KMS-11 (cell line): ENCODE data around the gene TMEM209.

Experiments used
- H2AFZ ChIP-seq: fragments of 200-600 bp; sonication (generic); 2 replicates; pipeline ENCODE4 v1.6.1; 2016; ENCODE audit warnings: antibody characterized with exemption, mixed run types, low read depth
- H3K27ac ChIP-seq: fragments of 200-600 bp; sonication (generic); 2 replicates; pipeline ENCODE4 v1.6.1; 2016; ENCODE audit warnings: mild to moderate bottlenecking, mixed run types
- H3K27me3 ChIP-seq: fragments of 200-600 bp; sonication (generic); 2 replicates; pipeline ENCODE4 v1.6.1; 2017; ENCODE audit warnings: mild to moderate bottlenecking, low read depth, mixed run types, moderate library complexity; ENCODE audit not compliant: insufficient read depth
- H3K36me3 ChIP-seq: fragments of 200-600 bp; sonication (generic); 2 replicates; pipeline ENCODE4 v1.6.1; 2017; ENCODE audit warnings: mild to moderate bottlenecking, mixed run types; ENCODE audit not compliant: insufficient read depth
- H3K4me1 ChIP-seq: fragments of 200-600 bp; sonication (generic); 2 replicates; pipeline ENCODE4 v1.6.1; 2016; ENCODE audit warnings: mild to moderate bottlenecking, low read depth, mixed run types; ENCODE audit not compliant: poor library complexity, severe bottlenecking
- H3K4me2 ChIP-seq: fragments of 200-600 bp; sonication (generic); 2 replicates; pipeline ENCODE4 v1.7.0; 2016; ENCODE audit warnings: mild to moderate bottlenecking, mixed run types
- H3K4me3 ChIP-seq: fragments of 200-600 bp; sonication (generic); IDR thresholded peaks from 2 replicates; pipeline ENCODE4 v1.6.1; 2017; ENCODE audit warnings: low read depth, low read length, mixed read lengths; ENCODE audit not compliant: insufficient read depth
- H3K79me2 ChIP-seq: fragments of 200-600 bp; sonication (generic); 2 replicates; pipeline ENCODE4 v1.6.1; 2016; ENCODE audit warnings: low read depth, mixed run types; ENCODE audit not compliant: insufficient read depth
- H3K9ac ChIP-seq: fragments of 200-600 bp; sonication (generic); 2 replicates; pipeline ENCODE4 v1.6.1; 2016; ENCODE audit warnings: mild to moderate bottlenecking, mixed run types
- H4K20me1 ChIP-seq: fragments of 200-600 bp; sonication (generic); 2 replicates; pipeline ENCODE4 v1.6.1; 2016; ENCODE audit warnings: mild to moderate bottlenecking, mixed run types; ENCODE audit not compliant: insufficient read depth
- TF ChIP-seq, protein P1 (sequence below): fragments of 200-600 bp; sonication (generic); conservative IDR thresholded peaks from 2 replicates; pipeline ENCODE4 v1.6.1; 2017; ENCODE audit warnings: low read depth, mild to moderate bottlenecking, antibody characterized with exemption, low read length, moderate library complexity, mixed read lengths

TMEM209 gene

GRCh38 chr7:130114776-130115175 lies 90.4 kb downstream of the TMEM209 start:
- Histone ChIP-seq H3K27ac (no peak overlapping the region), H4K20me1 (no peaks in the 10 kb centered on the region), H3K4me3 (no peak overlapping the region), H3K4me2 (no peak overlapping the region), H3K36me3 (no peaks in the 10 kb centered on the region), H2AFZ (no peak overlapping the region), H3K27me3 (no peaks in the 10 kb centered on the region), H3K9ac (no peak overlapping the region), H3K79me2 (no peaks in the 10 kb centered on the region), H3K4me1 (peaks cover 6% of the 10 kb centered on the region)
- TF ChIP-seq, protein P1, sequence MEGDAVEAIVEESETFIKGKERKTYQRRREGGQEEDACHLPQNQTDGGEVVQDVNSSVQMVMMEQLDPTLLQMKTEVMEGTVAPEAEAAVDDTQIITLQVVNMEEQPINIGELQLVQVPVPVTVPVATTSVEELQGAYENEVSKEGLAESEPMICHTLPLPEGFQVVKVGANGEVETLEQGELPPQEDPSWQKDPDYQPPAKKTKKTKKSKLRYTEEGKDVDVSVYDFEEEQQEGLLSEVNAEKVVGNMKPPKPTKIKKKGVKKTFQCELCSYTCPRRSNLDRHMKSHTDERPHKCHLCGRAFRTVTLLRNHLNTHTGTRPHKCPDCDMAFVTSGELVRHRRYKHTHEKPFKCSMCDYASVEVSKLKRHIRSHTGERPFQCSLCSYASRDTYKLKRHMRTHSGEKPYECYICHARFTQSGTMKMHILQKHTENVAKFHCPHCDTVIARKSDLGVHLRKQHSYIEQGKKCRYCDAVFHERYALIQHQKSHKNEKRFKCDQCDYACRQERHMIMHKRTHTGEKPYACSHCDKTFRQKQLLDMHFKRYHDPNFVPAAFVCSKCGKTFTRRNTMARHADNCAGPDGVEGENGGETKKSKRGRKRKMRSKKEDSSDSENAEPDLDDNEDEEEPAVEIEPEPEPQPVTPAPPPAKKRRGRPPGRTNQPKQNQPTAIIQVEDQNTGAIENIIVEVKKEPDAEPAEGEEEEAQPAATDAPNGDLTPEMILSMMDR: no peak
